Kidney epithelial cell (primary cell): ENCODE measurements around the gene ARHGAP31. TPM values are rescaled to one million over a fixed set of nuclear protein-coding genes. Genes with fewer than 3 reads are reported as not detected.

Experiments used
- DNase-seq: peaks from one replicate; pipeline ENCODE4 v3.0.0-alpha.2; 2010; ENCODE audit warnings: low read depth
- H3K27me3 ChIP-seq: 2 replicates; pipeline ENCODE4 v1.6.0; 2011; ENCODE audit warnings: low read length; ENCODE audit not compliant: control insufficient read depth, insufficient read depth
- H3K36me3 ChIP-seq: 2 replicates; pipeline ENCODE4 v1.5.1; 2011; ENCODE audit warnings: low read length; ENCODE audit not compliant: control insufficient read depth, insufficient read depth
- H3K4me3 ChIP-seq: 2 replicates; pipeline ENCODE4 v1.5.1; 2011; ENCODE audit warnings: low read depth, mild to moderate bottlenecking, control low read depth, low read length
- CTCF ChIP-seq: IDR thresholded peaks from 2 replicates; pipeline ENCODE4 v1.5.1; 2011; ENCODE audit warnings: mild to moderate bottlenecking, moderate library complexity, low read length, control low read depth, inconsistent platforms; ENCODE audit not compliant: insufficient read depth, poor library complexity, severe bottlenecking
- total RNA-seq: library from RNA; depleted of rRNA; stranded (reverse); fragments of >200 nt; gene quantifications from 2 replicates; pipeline ENCODE4 v1.2.3, GENCODE V29; 2015

Gene ARHGAP31
- total RNA-seq, 1 donor from 2014 or later = 18.5 TPM

- H3K36me3 ChIP-seq = no peaks in the 10 kb centered on the region
- H3K4me3 ChIP-seq = no peak overlapping the region
- H3K27me3 ChIP-seq = no peaks in the 10 kb centered on the region
- DNase-seq = no peak
- no peak for TF ChIP-seq CTCF
Observed at GRCh38 chr3:119326976-119327375, 32.8 kb downstream of the ARHGAP31 start.

- Histone ChIP-seq H3K4me3 (no peak overlapping the region), H3K27me3 (no peaks in the 10 kb centered on the region), H3K36me3 (no peaks in the 10 kb centered on the region)
- no peak for TF ChIP-seq CTCF
- DNase-seq = no peak
Observed at GRCh38 chr3:119329551-119329950, 35.4 kb downstream of the ARHGAP31 start.

- Histone ChIP-seq H3K36me3 (no peaks in the 10 kb centered on the region), H3K4me3 (no peak overlapping the region), H3K27me3 (no peaks in the 10 kb centered on the region)
- DNase-seq = no peak
- TF ChIP-seq CTCF = no peak
Observed at GRCh38 chr3:119330181-119330580, 36.0 kb downstream of the ARHGAP31 start.

- DNase-seq = no peak
- Histone ChIP-seq H3K27me3 (no peaks in the 10 kb centered on the region), H3K36me3 (no peaks in the 10 kb centered on the region), H3K4me3 (no peak overlapping the region)
- TF ChIP-seq CTCF = no peak
Observed at GRCh38 chr3:119330858-119331257, 36.7 kb downstream of the ARHGAP31 start.

GRCh38 chr3:119331661-119332060, 37.5 kb downstream of the ARHGAP31 start:
- no peak for TF ChIP-seq CTCF

GRCh38 chr3:119333773-119334509, 39.8 kb downstream of the ARHGAP31 start:
- Histone ChIP-seq H3K27me3 (no peaks in the 10 kb centered on the region), H3K36me3 (no peaks in the 10 kb centered on the region), H3K4me3 (no peak overlapping the region)
- TF ChIP-seq CTCF = no peak
- no peak for DNase-seq

More at GRCh38 chr3:119331661-119332060, 37.5 kb downstream of the ARHGAP31 start:
- Histone ChIP-seq H3K36me3 (no peaks in the 10 kb centered on the region), H3K4me3 (no peak overlapping the region), H3K27me3 (no peaks in the 10 kb centered on the region)
- DNase-seq = no peak
